ENCODE data around the gene C10orf62. TPM values are rescaled to one million over a fixed set of nuclear protein-coding genes. Genes with fewer than 3 reads are reported as not detected.

Gene C10orf62
- polyA plus RNA-seq, 3 donors, result not detected

DNA sequence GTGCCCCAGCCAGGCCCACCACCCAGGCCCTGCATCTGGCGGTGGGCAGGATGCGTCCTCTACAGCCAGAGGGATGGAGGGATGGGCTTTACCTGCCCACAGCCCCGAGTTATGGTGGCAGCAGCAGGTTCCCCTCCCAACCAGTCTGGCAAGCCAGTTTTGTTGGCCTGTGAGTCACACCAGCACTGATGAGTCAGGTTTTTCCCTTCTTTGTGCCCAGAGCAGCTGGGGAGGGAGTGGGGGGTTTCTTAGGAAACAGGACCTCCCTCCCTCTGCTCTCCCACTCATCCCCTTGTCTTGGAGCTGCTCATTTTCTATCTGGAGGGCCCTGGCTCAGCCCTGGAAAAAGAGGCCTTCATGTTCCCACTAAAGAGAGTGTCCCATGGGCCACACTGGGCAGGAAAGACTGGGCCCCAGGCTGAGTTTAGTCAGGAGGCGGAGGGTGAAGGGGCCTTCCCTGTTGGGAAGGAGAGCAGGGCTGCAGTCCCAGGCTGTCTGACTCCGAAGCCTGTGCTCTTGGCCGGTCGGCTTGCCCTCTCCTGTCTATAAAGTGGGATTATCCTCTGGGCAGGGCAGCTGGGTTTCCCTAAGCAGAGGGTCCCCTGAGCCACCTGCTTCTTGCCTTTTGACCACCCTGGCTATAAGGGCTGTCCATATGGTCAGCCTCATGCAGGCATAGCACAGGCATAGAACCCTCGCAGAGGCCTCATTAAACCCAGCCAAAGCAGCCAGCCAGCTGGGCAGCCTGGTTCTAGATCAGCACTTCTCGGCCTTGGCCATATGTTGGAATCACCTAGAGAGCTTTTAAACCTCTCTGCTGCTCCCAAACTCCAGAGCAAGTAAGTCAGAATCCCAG is 47.1 kb upstream of the C10orf62 start:
- Mint-ChIP-seq H3K4me3 (peak overlapping the region; percentile 4 to 87), H3K36me3 (peaks cover 0 to 6% of the 10 kb centered on the region in 2 donors), H3K4me1 (peaks cover 33% of the 10 kb centered on the region), H3K27me3 (ENCODE audit: low read depth in 3 of 3) (peaks cover 0 to 1% (median 0%) of the 10 kb centered on the region in 3 donors), H3K9me3 (no peaks in the 10 kb centered on the region), H3K27ac (peak overlapping the region; percentile 88 to 97 (median 94))
- intact Hi-C loops (cut with micrococcal nuclease), result loop anchor here in 1 of 2 donors (5.0 kb wide), 1 partner anchor 105 kb away; no protein-coding TSS in a partner anchor
- Histone ChIP-seq H3K4me3 (replicated peaks in 1 of 3; ENCODE audit: low read depth in 2 of 3, low read length in 3 of 3) (peak overlapping the region in 1 of 3 experiments; percentile 61), H3K9ac (ENCODE audit: insufficient read depth, low read length, poor library complexity, severe bottlenecking) (peak overlapping the region; percentile 28), H4K20me1 (ENCODE audit: insufficient read depth, low read length) (peaks cover 5% of the 10 kb centered on the region), H3K9me3 (replicated peaks in 1 of 2; ENCODE audit: control insufficient read depth in 1 of 2, insufficient read depth in 1 of 2, low read length in 2 of 2) (no peaks in the 10 kb centered on the region), H3K79me2 (ENCODE audit: insufficient read depth, low read length) (peaks cover 14% of the 10 kb centered on the region), H3K36me3 (replicated peaks in 1 of 2; ENCODE audit: control insufficient read depth in 1 of 2, insufficient read depth in 2 of 2, low read length in 2 of 2) (peaks cover 0 to under 1% of the 10 kb centered on the region in 2 donors), H3K4me2 (replicated peaks; ENCODE audit: extremely low read depth, low read length, poor library complexity, severe bottlenecking) (peak overlapping the region; percentile 57), H3K27ac (ENCODE audit: low read depth in 1 of 2, low read length in 2 of 2) (peak overlapping the region; percentile 71 to 95), H2AFZ (ENCODE audit: insufficient read depth, low read depth, low read length, poor library complexity, severe bottlenecking) (peak overlapping the region; percentile 33), H3K27me3 (ENCODE audit: control insufficient read depth in 2 of 2, insufficient read depth in 2 of 2, low read length in 2 of 2) (no peaks in the 10 kb centered on the region), H3K4me1 (ENCODE audit: control insufficient read depth in 1 of 2, insufficient read depth in 2 of 2, low read length in 2 of 2) (peaks cover 29 to 46% of the 10 kb centered on the region in 2 donors)
- TF ChIP-seq CTCF (IDR thresholded peaks at IDR 0.05), result no peak
- 66% methylated on average over 8 of the region's 9 CpGs for WGBS (ENCODE audit: insufficient coverage)
- peak; percentile 61 to 92 (median 88) for DNase-seq

- Histone ChIP-seq H3K36me3 (replicated peaks in 1 of 2; ENCODE audit: control insufficient read depth in 1 of 2, insufficient read depth in 2 of 2, low read length in 2 of 2) (no peaks in the 10 kb centered on the region), H2AFZ (ENCODE audit: insufficient read depth, low read depth, low read length, poor library complexity, severe bottlenecking) (no peak overlapping the region), H3K27me3 (ENCODE audit: control insufficient read depth in 2 of 2, insufficient read depth in 2 of 2, low read length in 2 of 2) (no peaks in the 10 kb centered on the region), H4K20me1 (ENCODE audit: insufficient read depth, low read length) (peaks cover 5% of the 10 kb centered on the region), H3K4me3 (replicated peaks in 1 of 3; ENCODE audit: low read depth in 2 of 3, low read length in 3 of 3) (peak overlapping the region in 1 of 3 experiments; percentile 61), H3K9ac (ENCODE audit: insufficient read depth, low read length, poor library complexity, severe bottlenecking) (peak overlapping the region; percentile 28), H3K27ac (ENCODE audit: low read depth in 1 of 2, low read length in 2 of 2) (peak overlapping the region; percentile 71 to 95), H3K9me3 (replicated peaks in 1 of 2; ENCODE audit: control insufficient read depth in 1 of 2, insufficient read depth in 1 of 2, low read length in 2 of 2) (no peaks in the 10 kb centered on the region), H3K79me2 (ENCODE audit: insufficient read depth, low read length) (peaks cover 14% of the 10 kb centered on the region), H3K4me2 (replicated peaks; ENCODE audit: extremely low read depth, low read length, poor library complexity, severe bottlenecking) (peak overlapping the region; percentile 57), H3K4me1 (ENCODE audit: control insufficient read depth in 1 of 2, insufficient read depth in 2 of 2, low read length in 2 of 2) (peaks cover 29 to 46% of the 10 kb centered on the region in 2 donors)
- intact Hi-C loops (cut with micrococcal nuclease), result loop anchor here in 1 of 2 donors (5.0 kb wide), 1 partner anchor 104 kb away; no protein-coding TSS in a partner anchor
- Mint-ChIP-seq H3K27ac (peak overlapping the region; percentile 88 to 97 (median 94)), H3K4me3 (peak overlapping the region; percentile 24 to 87), H3K4me1 (peaks cover 33% of the 10 kb centered on the region), H3K9me3 (no peaks in the 10 kb centered on the region), H3K36me3 (peaks cover 3 to 8% of the 10 kb centered on the region in 2 donors), H3K27me3 (ENCODE audit: low read depth in 3 of 3) (peaks cover 0 to 1% (median 0%) of the 10 kb centered on the region in 3 donors)
- 5% methylated on average over 7 of the region's 10 CpGs for WGBS (ENCODE audit: insufficient coverage)
- TF ChIP-seq CTCF (IDR thresholded peaks at IDR 0.05), result no peak
- DNase-seq, result peak; percentile 88 to 96 (median 96)
Observed at GRCh38 chr10:97543025-97543546, 46.4 kb upstream of the C10orf62 start.
